IMR-90 (cell line): ENCODE data around the gene PIM3. TPM values are rescaled to one million over a fixed set of nuclear protein-coding genes. Genes with fewer than 3 reads are reported as not detected.
"Not testable (repeated sequence)": the region's sequence is repeated elsewhere in the genome, so short reads cannot be mapped to it uniquely, and the experiment has no call there.

Source experiments
- ATAC-seq: fragments of 200-7000 bp; cut with Tn5 transposase; 2 replicates; pipeline ENCODE4 v1.9.1; 2020; ENCODE audit warnings: low read depth, mild to moderate bottlenecking, moderate library complexity
- BruUV-seq: library from RNA; stranded (reverse); fragments of 400-500 nt; replicated peaks from 2 replicates; lab custom pipeline; 2021; lab: Mats Ljungman, UMichigan
- CTCF ChIA-PET: fragments of 300-600 bp; formaldehyde crosslinking; extraction: SDS; loops from one replicate; lab custom pipeline; 2021; ENCODE audit warnings: antibody characterized with exemption; lab: Yijun Ruan, JAX
- POLR2A ChIA-PET: fragments of 300-600 bp; sonication (Branson Sonifier 250); formaldehyde crosslinking; loops from one replicate; lab custom pipeline; 2022; ENCODE audit warnings: antibody characterized with exemption; ENCODE audit not compliant: unreplicated experiment; lab: Charles Lee
- DNase-seq: peaks from one replicate; pipeline ENCODE4 v3.0.0; 2013
- H2AFZ ChIP-seq: replicated peaks from 2 replicates; pipeline ENCODE3; 2013; ENCODE audit warnings: low read length, mild to moderate bottlenecking; ENCODE audit not compliant: poor library complexity
- H2AK5ac ChIP-seq: 2 replicates; pipeline ENCODE4 v1.6.1; 2013; ENCODE audit warnings: low read depth, low read length, inconsistent platforms
- H2AK9ac ChIP-seq: replicated peaks from 2 replicates; pipeline ENCODE3; 2013; ENCODE audit warnings: mild to moderate bottlenecking, low read depth, low read length, moderate library complexity; ENCODE audit not compliant: poor library complexity
- H2BK120ac ChIP-seq: 2 replicates; pipeline ENCODE4 v1.6.1; 2013; ENCODE audit warnings: low read depth, low read length, inconsistent platforms
- H2BK15ac ChIP-seq: 3 replicates; pipeline ENCODE4 v1.6.1; 2013; ENCODE audit warnings: low read depth, low read length, inconsistent platforms
- H2BK20ac ChIP-seq: 2 replicates; pipeline ENCODE4 v1.6.1; 2013; ENCODE audit warnings: low read depth, mild to moderate bottlenecking, inconsistent platforms, low read length, moderate library complexity
- H2BK5ac ChIP-seq: 2 replicates; pipeline ENCODE4 v1.6.1; 2013; ENCODE audit warnings: mild to moderate bottlenecking, low read depth, low read length, inconsistent platforms; ENCODE audit not compliant: poor library complexity, severe bottlenecking
- H3K14ac ChIP-seq: replicated peaks from 2 replicates; pipeline ENCODE4 v1.6.1; 2013; ENCODE audit warnings: low read depth, low read length, inconsistent platforms
- H3K18ac ChIP-seq: 2 replicates; pipeline ENCODE4 v1.6.1; 2013; ENCODE audit warnings: low read depth, low read length, control low read depth
- H3K23ac ChIP-seq: 2 replicates; pipeline ENCODE4 v1.6.1; 2013; ENCODE audit warnings: low read depth, low read length, inconsistent platforms
- H3K27ac ChIP-seq: 2 replicates; pipeline ENCODE4 v1.5.1; 2013; ENCODE audit warnings: mild to moderate bottlenecking, control low read depth, low read length; ENCODE audit not compliant: insufficient read depth
- H3K27me3 ChIP-seq: 2 replicates; pipeline ENCODE4 v1.6.1; 2013; ENCODE audit warnings: low read length; ENCODE audit not compliant: control insufficient read depth, insufficient read depth
- H3K36me3 ChIP-seq: 2 replicates; pipeline ENCODE4 v1.6.1; 2013; ENCODE audit warnings: low read length, mixed read lengths; ENCODE audit not compliant: control insufficient read depth, insufficient read depth
- H3K4ac ChIP-seq: 2 replicates; pipeline ENCODE4 v1.6.1; 2013; ENCODE audit warnings: low read depth, low read length, inconsistent platforms
- H3K4me1 ChIP-seq: 2 replicates; pipeline ENCODE4 v1.6.1; 2013; ENCODE audit warnings: low read length, mixed read lengths; ENCODE audit not compliant: control insufficient read depth, insufficient read depth
- H3K4me2 ChIP-seq: 2 replicates; pipeline ENCODE4 v1.6.1; 2013; ENCODE audit warnings: low read depth, mild to moderate bottlenecking, control low read depth, low read length, moderate library complexity
- H3K4me3 ChIP-seq: 2 replicates; pipeline ENCODE4 v1.5.1; 2013; ENCODE audit warnings: low read depth, mild to moderate bottlenecking, control low read depth, low read length, moderate library complexity; ENCODE audit not compliant: insufficient read depth
- H3K56ac ChIP-seq: 2 replicates; pipeline ENCODE4 v1.6.1; 2013; ENCODE audit warnings: low read length, inconsistent platforms; ENCODE audit not compliant: insufficient read depth; ENCODE audit errors: extremely low read depth
- H3K79me1 ChIP-seq, 2 experiments: 2 replicates each; pipeline ENCODE4 v1.6.1; 2013; ENCODE audit warnings: low read length in 2 of 2, inconsistent platforms in 1 of 2, low read depth in 1 of 2
- H3K9ac ChIP-seq: 2 replicates; pipeline ENCODE4 v1.6.1; 2013; ENCODE audit warnings: low read depth, low read length, control low read depth
- H3K9me1 ChIP-seq: 2 replicates; pipeline ENCODE4 v1.6.1; 2013; ENCODE audit warnings: low read length, inconsistent platforms; ENCODE audit not compliant: insufficient read depth
- H3K9me3 ChIP-seq: 2 replicates; pipeline ENCODE4 v1.6.1; 2013; ENCODE audit warnings: low read length; ENCODE audit not compliant: control insufficient read depth, insufficient read depth
- H4K20me1 ChIP-seq: 2 replicates; pipeline ENCODE4 v1.6.1; 2013; ENCODE audit warnings: low read length, inconsistent platforms; ENCODE audit not compliant: insufficient read depth
- H4K5ac ChIP-seq: 2 replicates; pipeline ENCODE4 v1.6.1; 2013; ENCODE audit warnings: mild to moderate bottlenecking, low read depth, low read length, control low read depth
- H4K8ac ChIP-seq, 2 experiments: 2 replicates each; pipeline ENCODE4 v1.6.1; 2013; ENCODE audit warnings: low read depth in 2 of 2, low read length in 2 of 2, control low read depth in 1 of 2, inconsistent platforms in 1 of 2
- H4K91ac ChIP-seq: 2 replicates; pipeline ENCODE4 v1.6.1; 2013; ENCODE audit warnings: low read depth, low read length, inconsistent platforms; ENCODE audit not compliant: insufficient read depth
- WGBS, 2 experiments: methylation state at CpG; one replicate each; pipeline versions ENCODE4 v1.1.5 to v1.1.7; 2013; ENCODE audit warnings: missing lambda C conversion rate in 2 of 2; ENCODE audit not compliant: insufficient read length in 1 of 2; ENCODE audit errors: extremely low coverage in 2 of 2; 5-methylcytosine and 5-hydroxymethylcytosine counted together
- dilution Hi-C: fragments of 300-500 bp; cut with HindIII; formaldehyde crosslinking; loops from one replicate; pipeline ENCODE4 v1.14.3; 2018; ENCODE audit warnings: low sequenced_read_pairs; ENCODE audit not compliant: unreplicated experiment
- in situ Hi-C: fragments of 300-500 bp; cut with MboI; formaldehyde crosslinking; loops from 3 replicates; pipeline ENCODE4 v1.14.3; 2019; ENCODE audit warnings: low sequenced_read_pairs, inconsistent platforms, mixed read lengths
- intact Hi-C: fragments of 100-400 bp; cut with micrococcal nuclease; formaldehyde crosslinking; loops from 2 replicates; pipeline ENCODE4 v1.10.0; 2022
- polyA plus RNA-seq, 3 experiments: library from polyadenylated mRNA; depleted of rRNA; stranded (reverse); fragments of >200 nt; gene quantifications; 2 replicates each; pipeline ENCODE4 v1.2.3, GENCODE V29; 2012; ENCODE audit warnings: low replicate concordance in 1 of 3
- total RNA-seq: library from RNA; depleted of rRNA; stranded (reverse); fragments of >200 nt; gene quantifications from 2 replicates; pipeline ENCODE4 v1.2.3, GENCODE V29; 2012

PIM3 gene
- total and polyA plus RNA-seq, 2 of the 4 experiments (the other 2 are of a cell fraction), result 8.6 to 24.7 TPM

DNA sequence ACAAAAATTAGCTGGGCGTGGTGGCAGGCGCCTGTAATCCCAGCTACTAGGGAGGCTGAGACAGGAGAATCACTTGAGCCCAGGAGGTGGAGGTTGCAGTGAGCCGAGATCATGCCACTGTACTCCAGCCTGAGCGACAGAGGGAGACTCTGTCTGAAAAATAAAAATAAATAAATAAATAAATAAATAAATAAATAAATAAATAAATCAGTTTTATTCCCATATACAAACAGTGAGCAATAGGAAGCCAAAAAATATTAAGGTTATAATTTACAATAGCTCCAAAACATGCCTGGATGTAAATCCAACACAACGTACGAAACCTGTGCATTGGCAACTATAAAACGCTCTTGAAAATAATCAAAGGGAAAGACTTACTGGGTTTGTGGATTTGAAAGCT is 21.2 kb downstream of the PIM3 start:
- H3K79me1 ChIP-seq, dilution Hi-C loops, H4K5ac ChIP-seq, H3K14ac ChIP-seq, POLR2A ChIA-PET, H2AFZ ChIP-seq, H3K9ac ChIP-seq, H4K20me1 ChIP-seq, H3K4me1 ChIP-seq, H2BK20ac ChIP-seq, H2AK5ac ChIP-seq, H3K4me2 ChIP-seq, H2AK9ac ChIP-seq, CTCF ChIA-PET, H3K23ac ChIP-seq, H2BK120ac ChIP-seq, H3K27ac ChIP-seq, H3K18ac ChIP-seq, BruUV-seq, intact Hi-C loops, H4K8ac ChIP-seq, in situ Hi-C loops, H2BK5ac ChIP-seq, ATAC-seq, H3K9me1 ChIP-seq, H3K56ac ChIP-seq, H4K91ac ChIP-seq, H2BK15ac ChIP-seq, H3K4me3 ChIP-seq, DNase-seq, H3K36me3 ChIP-seq, H3K4ac ChIP-seq: not testable (repeated sequence)
- peaks cover 11% of the 10 kb centered on the region; the same call in 1 of the 2 replicates for H3K9me3 ChIP-seq
- WGBS, 2 experiments, result no CpG with 5 or more reads among the region's 7 CpGs
- peaks cover 21% of the 10 kb centered on the region for H3K27me3 ChIP-seq
